DND-41 (cell line): Measurements from ENCODE around the gene REG3A.

ENCODE experiments used
- EZH2 ChIP-seq: IDR thresholded peaks from 3 replicates; pipeline ENCODE4 v1.6.1; 2012; ENCODE audit warnings: borderline replicate concordance, low read depth, mild to moderate bottlenecking, moderate library complexity, low read length, inconsistent platforms; ENCODE audit not compliant: severe bottlenecking
- TF ChIP-seq, protein P1 (sequence below): IDR thresholded peaks from 2 replicates; pipeline ENCODE4 v1.5.1; 2012; ENCODE audit warnings: borderline replicate concordance, low read length, moderate library complexity, mild to moderate bottlenecking; ENCODE audit not compliant: poor library complexity, severe bottlenecking; ENCODE audit errors: extremely low read depth

DNA sequence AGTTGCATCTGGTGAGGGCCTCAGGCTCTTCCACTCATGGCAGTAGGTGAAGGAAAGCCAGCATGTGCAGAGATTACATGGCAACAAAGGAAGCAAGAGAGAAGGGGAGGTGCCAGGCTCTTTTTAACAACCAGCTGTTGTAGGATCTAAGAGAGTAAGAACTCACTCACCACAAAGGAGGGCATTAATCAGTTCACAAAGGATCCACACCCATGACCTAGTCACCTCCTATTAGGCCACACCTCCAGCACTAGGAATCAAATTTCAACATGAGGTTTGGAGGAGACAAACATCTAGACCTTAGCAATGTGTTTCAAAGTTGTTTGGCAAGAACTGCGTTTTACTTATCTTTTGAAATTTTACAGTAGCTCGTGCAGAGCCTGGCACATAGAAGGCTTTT is 20.5 kb upstream of the REG3A start:
- TF ChIP-seq, protein P1, sequence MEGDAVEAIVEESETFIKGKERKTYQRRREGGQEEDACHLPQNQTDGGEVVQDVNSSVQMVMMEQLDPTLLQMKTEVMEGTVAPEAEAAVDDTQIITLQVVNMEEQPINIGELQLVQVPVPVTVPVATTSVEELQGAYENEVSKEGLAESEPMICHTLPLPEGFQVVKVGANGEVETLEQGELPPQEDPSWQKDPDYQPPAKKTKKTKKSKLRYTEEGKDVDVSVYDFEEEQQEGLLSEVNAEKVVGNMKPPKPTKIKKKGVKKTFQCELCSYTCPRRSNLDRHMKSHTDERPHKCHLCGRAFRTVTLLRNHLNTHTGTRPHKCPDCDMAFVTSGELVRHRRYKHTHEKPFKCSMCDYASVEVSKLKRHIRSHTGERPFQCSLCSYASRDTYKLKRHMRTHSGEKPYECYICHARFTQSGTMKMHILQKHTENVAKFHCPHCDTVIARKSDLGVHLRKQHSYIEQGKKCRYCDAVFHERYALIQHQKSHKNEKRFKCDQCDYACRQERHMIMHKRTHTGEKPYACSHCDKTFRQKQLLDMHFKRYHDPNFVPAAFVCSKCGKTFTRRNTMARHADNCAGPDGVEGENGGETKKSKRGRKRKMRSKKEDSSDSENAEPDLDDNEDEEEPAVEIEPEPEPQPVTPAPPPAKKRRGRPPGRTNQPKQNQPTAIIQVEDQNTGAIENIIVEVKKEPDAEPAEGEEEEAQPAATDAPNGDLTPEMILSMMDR, result no peak
- TF ChIP-seq EZH2, result no peak
